Nasal cavity respiratory epithelium epithelial cell of viscerocranial mucosa (primary cell): ENCODE measurements around the gene PLCL1. TPM values are rescaled to one million over a fixed set of nuclear protein-coding genes. Genes with fewer than 3 reads are reported as not detected.

Experiments used
- total RNA-seq: library from RNA; depleted of rRNA; stranded (reverse); fragments of >200 nt; gene quantifications from 2 replicates; pipeline ENCODE4 v1.2.3, GENCODE V29; 2014

PLCL1 gene
- under 0.01 TPM in 2 replicates for total RNA-seq

GRCh38 chr2:197804049-197804757 lies at the start of gene PLCL1:
Gene PLCL1, plus strand, starts transcription at chr2:197804593.

GRCh38 chr2:197784956-197785941 lies 19.1 kb upstream of the PLCL1 start, which contains the start of gene BOLL:
Gene BOLL, minus strand, starts transcription at chr2:197785319. Its CDS starts 3,469 bp downstream, at chr2:197781850.

Other genes with a start within 250 kb of the PLCL1 start
- gene RFTN2, start 129.0 kb upstream of the PLCL1 start, total RNA-seq: 0.14 TPM in 1 of 2 replicates, not detected in the other
- 15.0 and 18.4 TPM in 2 replicates for gene MARS2, start 99.2 kb upstream of the PLCL1 start, total RNA-seq
- gene BOLL, start 19.3 kb upstream of the PLCL1 start, total RNA-seq: not detected in 2 replicates